H1 (cell line): ENCODE measurements around the gene L3MBTL4. TPM values are rescaled to one million over a fixed set of nuclear protein-coding genes. Genes with fewer than 3 reads are reported as not detected.

Experiments
- CTCF ChIA-PET: fragments of 300-600 bp; sonication (Branson Sonifier 250); formaldehyde crosslinking; loops from one replicate; lab custom pipeline; 2021; ENCODE audit not compliant: partially characterized antibody; lab: Charles Lee
- POLR2A ChIA-PET: fragments of 300-600 bp; sonication (Branson Sonifier 250); formaldehyde crosslinking; loops from one replicate; lab custom pipeline; 2021; ENCODE audit warnings: inconsistent platforms; ENCODE audit not compliant: partially characterized antibody; lab: Charles Lee
- DNase-seq, 2 experiments: peaks; one replicate each; pipeline versions ENCODE4 v3.0.0 to v3.0.0-alpha.2; 2010 to 2022; ENCODE audit warnings: low spot score in 2 of 2, low read depth in 1 of 2, mixed read lengths in 1 of 2
- FAIRE-seq: peaks from 2 replicates; lab custom pipeline; 2011; peaks lifted over from hg19 to GRCh38; lab: Jason Lieb, UNC
- H2AFZ ChIP-seq: 2 replicates; pipeline ENCODE4 v1.8.1; 2012; ENCODE audit warnings: low read length, inconsistent platforms
- H2AK5ac ChIP-seq: 2 replicates; pipeline ENCODE4 v1.6.1; 2013; ENCODE audit warnings: low read depth, low read length
- H2BK120ac ChIP-seq: replicated peaks from 2 replicates; pipeline ENCODE3; 2013; ENCODE audit warnings: low read depth, low read length, inconsistent platforms
- H2BK12ac ChIP-seq: 2 replicates; pipeline ENCODE4 v1.6.1; 2013; ENCODE audit warnings: low read depth, low read length
- H2BK15ac ChIP-seq: 2 replicates; pipeline ENCODE4 v1.6.1; 2013; ENCODE audit warnings: low read length
- H2BK20ac ChIP-seq: 2 replicates; pipeline ENCODE4 v1.6.1; 2013; ENCODE audit warnings: low read length
- H2BK5ac ChIP-seq: 2 replicates; pipeline ENCODE4 v1.6.1; 2013; ENCODE audit warnings: low read depth, low read length
- H3K14ac ChIP-seq: 2 replicates; pipeline ENCODE4 v1.6.1; 2013; ENCODE audit warnings: inconsistent platforms; ENCODE audit not compliant: insufficient read length
- H3K18ac ChIP-seq: 2 replicates; pipeline ENCODE4 v1.6.1; 2013; ENCODE audit warnings: low read length; ENCODE audit errors: extremely low read depth
- H3K23ac ChIP-seq: 2 replicates; pipeline ENCODE4 v1.6.1; 2013; ENCODE audit warnings: inconsistent platforms; ENCODE audit not compliant: insufficient read length
- H3K23me2 ChIP-seq: 2 replicates; pipeline ENCODE4 v1.6.1; 2013; ENCODE audit warnings: low read depth, low read length
- H3K27ac ChIP-seq: 2 replicates; pipeline ENCODE4 v1.6.1; 2011; ENCODE audit warnings: low read depth, low read length, inconsistent platforms
- H3K27me3 ChIP-seq, 4 experiments: replicated peaks in 1 of 4; 1 replicate in 1 of 4; 2 replicates in 3 of 4; pipeline versions ENCODE4 v1.6.1 to v1.8.1; 2011 to 2013; ENCODE audit warnings: low read length in 3 of 4, mild to moderate bottlenecking in 3 of 4, inconsistent platforms in 2 of 4, mixed read lengths in 2 of 4, moderate library complexity in 1 of 4; ENCODE audit not compliant: control insufficient read depth in 3 of 4, insufficient read depth in 3 of 4; ENCODE audit errors: extremely low read depth in 1 of 4
- H3K36me3 ChIP-seq, 4 experiments: 2 replicates each; pipeline versions ENCODE4 v1.6.1 to v1.8.1; 2011 to 2013; ENCODE audit warnings: mild to moderate bottlenecking in 4 of 4, low read length in 3 of 4, moderate library complexity in 2 of 4, control low read depth in 1 of 4, inconsistent platforms in 1 of 4; ENCODE audit not compliant: insufficient read depth in 4 of 4, control insufficient read depth in 2 of 4
- H3K4ac ChIP-seq: replicated peaks from 2 replicates; pipeline ENCODE3; 2013; ENCODE audit warnings: low read length, low read depth, mixed read lengths, inconsistent platforms; ENCODE audit not compliant: insufficient read length
- H3K4me1 ChIP-seq, 4 experiments: replicated peaks in 1 of 4; 1 replicate in 1 of 4; 2 replicates in 3 of 4; pipeline versions ENCODE4 v1.6.1 to v1.8.1; 2011 to 2013; ENCODE audit warnings: low read length in 3 of 4, inconsistent platforms in 2 of 4, mixed read lengths in 1 of 4; ENCODE audit not compliant: insufficient read depth in 4 of 4, control insufficient read depth in 3 of 4
- H3K4me2 ChIP-seq, 2 experiments: 2 replicates each; pipeline versions ENCODE4 v1.6.1 to v1.8.1; 2011 to 2013; ENCODE audit warnings: low read depth in 2 of 2, low read length in 2 of 2, control low read depth in 1 of 2, inconsistent platforms in 1 of 2, mild to moderate bottlenecking in 1 of 2; ENCODE audit not compliant: insufficient read depth in 1 of 2
- H3K4me3 ChIP-seq, 4 experiments: fragments of 200-600, 300-600 bp in 1 of 4; sonication (generic), shearing (Covaris generic), sonication (Bioruptor Twin) in 1 of 4; 2 replicates each; pipeline versions ENCODE4 v1.5.1 to v1.8.1; 2011 to 2016; ENCODE audit warnings: low read length in 4 of 4, low read depth in 3 of 4, control low read depth in 2 of 4, inconsistent platforms in 2 of 4, mild to moderate bottlenecking in 2 of 4, mixed read lengths in 1 of 4, moderate library complexity in 1 of 4; ENCODE audit not compliant: insufficient read depth in 2 of 4; ENCODE audit errors: extremely low read depth in 1 of 4
- H3K56ac ChIP-seq: replicated peaks from 2 replicates; pipeline ENCODE3; 2013; ENCODE audit warnings: low read depth, mild to moderate bottlenecking, mixed read lengths, low read length, inconsistent platforms; ENCODE audit not compliant: insufficient read length
- H3K79me1 ChIP-seq: 2 replicates; pipeline ENCODE4 v1.6.1; 2013; ENCODE audit warnings: low read depth, low read length, control low read depth
- H3K79me2 ChIP-seq, 2 experiments: 2 replicates each; pipeline versions ENCODE4 v1.6.1 to v1.8.1; 2012 to 2013; ENCODE audit warnings: low read length in 2 of 2, mild to moderate bottlenecking in 2 of 2, inconsistent platforms in 1 of 2; ENCODE audit not compliant: insufficient read depth in 2 of 2, control insufficient read depth in 1 of 2
- H3K9ac ChIP-seq, 4 experiments: replicated peaks in 1 of 4; 1 replicate in 1 of 4; 2 replicates in 3 of 4; pipeline versions ENCODE4 v1.6.1 to v1.8.1; 2011 to 2013; ENCODE audit warnings: low read depth in 3 of 4, low read length in 3 of 4, control low read depth in 2 of 4, mild to moderate bottlenecking in 2 of 4, moderate library complexity in 2 of 4, inconsistent platforms in 1 of 4; ENCODE audit errors: extremely low read depth in 1 of 4
- H3K9me3 ChIP-seq, 2 experiments: 2 replicates each; pipeline versions ENCODE4 v1.6.1 to v1.8.1; 2012 to 2013; ENCODE audit warnings: mild to moderate bottlenecking in 2 of 2, moderate library complexity in 2 of 2, control low read depth in 1 of 2, inconsistent platforms in 1 of 2, low read depth in 1 of 2, low read length in 1 of 2, mixed read lengths in 1 of 2; ENCODE audit not compliant: insufficient read depth in 2 of 2
- H4K20me1 ChIP-seq, 2 experiments: replicated peaks in 1 of 2; 2 replicates each; pipeline versions ENCODE3 to v1.8.1; 2011 to 2013; ENCODE audit warnings: inconsistent platforms in 2 of 2, low read length in 2 of 2, mild to moderate bottlenecking in 1 of 2; ENCODE audit not compliant: insufficient read depth in 2 of 2, control insufficient read depth in 1 of 2
- H4K5ac ChIP-seq: 2 replicates; pipeline ENCODE4 v1.6.1; 2013; ENCODE audit warnings: low read length, low read depth, mixed read lengths, inconsistent platforms; ENCODE audit not compliant: insufficient read length
- H4K8ac ChIP-seq: 2 replicates; pipeline ENCODE4 v1.8.0; 2013; ENCODE audit warnings: mild to moderate bottlenecking, moderate library complexity, low read length, inconsistent platforms; ENCODE audit not compliant: insufficient read depth; ENCODE audit errors: extremely low read depth
- H4K91ac ChIP-seq: replicated peaks from 2 replicates; pipeline ENCODE3; 2013; ENCODE audit warnings: low read length, mixed read lengths, inconsistent platforms; ENCODE audit not compliant: insufficient read length
- EZH2 ChIP-seq: fragments of 200-600 bp; sonication (generic); IDR thresholded peaks from 2 replicates; pipeline ENCODE4 v1.7.1; 2012; ENCODE audit warnings: low read depth, mild to moderate bottlenecking, moderate library complexity, low read length, inconsistent platforms; ENCODE audit not compliant: severe bottlenecking
- HDAC2 ChIP-seq, 2 experiments: fragments of 300-600 bp in 1 of 2; sonication (generic) in 1 of 2; IDR thresholded peaks; 2 replicates each; pipeline ENCODE4 v1.6.1; 2011 to 2012; ENCODE audit warnings: low read depth in 2 of 2, low read length in 2 of 2, mild to moderate bottlenecking in 2 of 2, moderate library complexity in 2 of 2, borderline replicate concordance in 1 of 2, inconsistent platforms in 1 of 2
- JUND ChIP-seq: IDR thresholded peaks from 2 replicates; pipeline ENCODE4 v1.6.1; 2011; ENCODE audit warnings: mild to moderate bottlenecking, improper control_type of control experiment, low read length
- SP2 ChIP-seq: IDR thresholded peaks from 2 replicates; pipeline ENCODE4 v1.6.1; 2012; ENCODE audit warnings: mild to moderate bottlenecking, low read length, inconsistent platforms
- WGBS, 2 experiments: shearing (Covaris generic) in 1 of 2; methylation state at CpG; one replicate each; pipeline versions ENCODE4 v1.1.6 to v1.1.7; 2013 to 2015; ENCODE audit warnings: low lambda C conversion rate in 2 of 2, mixed read lengths in 2 of 2, inconsistent platforms in 1 of 2, low coverage in 1 of 2, missing lambda C conversion rate in 1 of 2; ENCODE audit not compliant: insufficient replicate concordance in 2 of 2, insufficient coverage in 1 of 2, insufficient read length in 1 of 2; ENCODE audit errors: extremely low coverage in 1 of 2, missing lambda C conversion rate in 1 of 2; 5-methylcytosine and 5-hydroxymethylcytosine counted together
- polyA plus RNA-seq, 7 experiments: library from polyadenylated mRNA; depleted of rRNA in 3 of 7; stranded (reverse) in 5 of 7; unstranded in 2 of 7; fragments of >200 nt in 5 of 7; fragments of 200-250 nt in 2 of 7; gene quantifications; 1 replicate in 5 of 7; 2 replicates in 1 of 7; 4 replicates in 1 of 7; pipeline versions ENCODE4 v1.2.1 to v1.2.3, GENCODE V29; 2011 to 2013; ENCODE audit warnings: missing spikeins in 2 of 7, mixed read lengths in 2 of 7
- total RNA-seq: library from RNA; stranded (reverse); fragmentation: NEBNext Ultra II Directional; extraction: Animal tissue kit (Norgen Biotek cat#: 25700); gene quantifications from 2 replicates; pipeline ENCODE4 v1.2.1, GENCODE V29; 2021

Gene L3MBTL4
- total and polyA plus RNA-seq, 2 of the 8 experiments (the other 6 are each of a cell fraction or from before 2014, with no cell fraction given), result 1.0 to 2.1 TPM

GRCh38 chr18:6242004-6242403, 172.7 kb downstream of the L3MBTL4 start:
- H3K79me2 ChIP-seq, result no peaks in the 10 kb centered on the region
- H3K14ac ChIP-seq, result no peak overlapping the region
- no peak overlapping the region for H2BK12ac ChIP-seq
- no peak overlapping the region for H3K27ac ChIP-seq
- H3K23me2 ChIP-seq, result no peaks in the 10 kb centered on the region
- no peak overlapping the region for H3K9ac ChIP-seq
- H3K79me1 ChIP-seq, result no peaks in the 10 kb centered on the region
- H3K4me2 ChIP-seq, result no peak overlapping the region
- no peak for TF ChIP-seq HDAC2 (IDR thresholded peaks at IDR 0.05; ENCODE audit: borderline replicate concordance in 1 of 2, low read depth in 2 of 2, low read length in 2 of 2)
- TF ChIP-seq EZH2, result no peak
- TF ChIP-seq SP2, result no peak
- TF ChIP-seq JUND, result 0 out of 2 replicates have a peak, but pooled peaks have one; percentile 38
- H4K5ac ChIP-seq, result no peak overlapping the region
- DNase-seq, result no peak
- no peak overlapping the region for H2BK20ac ChIP-seq
- no peaks in the 10 kb centered on the region for H3K9me3 ChIP-seq
- H3K4me3 ChIP-seq, result no peak overlapping the region
- no peak overlapping the region for H2AFZ ChIP-seq
- H2BK120ac ChIP-seq, result no peak overlapping the region
- no peak overlapping the region for H3K56ac ChIP-seq
- CTCF ChIA-PET, result no interaction called here
- H4K8ac ChIP-seq, result no peak overlapping the region
- WGBS, 2 experiments, result 87% methylated on average over 11 of the region's 11 CpGs; no CpG with 5 or more reads in 1 of the 2 experiments
- H2BK5ac ChIP-seq, result no peak overlapping the region
- H3K23ac ChIP-seq, result no peak overlapping the region
- no peaks in the 10 kb centered on the region for H3K27me3 ChIP-seq
- no peak overlapping the region for H3K4ac ChIP-seq
- H3K18ac ChIP-seq, result no peak overlapping the region
- no peaks in the 10 kb centered on the region for H4K20me1 ChIP-seq
- H2BK15ac ChIP-seq, result no peak overlapping the region
- H4K91ac ChIP-seq, result no peak overlapping the region
- H3K4me1 ChIP-seq, result peaks cover 0 to 4% (median 0%) of the 10 kb centered on the region in 4 experiments; a peak in 1 of 7 replicates
- no peaks in the 10 kb centered on the region for H3K36me3 ChIP-seq
- FAIRE-seq, result no peak
- POLR2A ChIA-PET, result no interaction called here
- no peak overlapping the region for H2AK5ac ChIP-seq
